Stomach (tissue), 4 donors: ENCODE measurements around the gene P2RX4.

ENCODE experiments used
- CTCF ChIP-seq, 7 experiments: fragments of 450-650 bp in 4 of 7; fragments of 200-600 bp in 3 of 7; sonication (generic) in 3 of 7; IDR thresholded peaks; one replicate each; pipeline ENCODE4 v1.5.1; 2016 to 2019; ENCODE audit warnings: antibody characterized with exemption in 7 of 7, control low read depth in 2 of 7, mild to moderate bottlenecking in 1 of 7
- EP300 ChIP-seq: sonication (generic); formaldehyde crosslinking; IDR thresholded peaks from one replicate; pipeline ENCODE4 v1.6.1; 2017; ENCODE audit warnings: antibody characterized with exemption
- POLR2A ChIP-seq, 4 donors: fragments of 450-650 bp; IDR thresholded peaks; one replicate each; pipeline ENCODE4 v1.6.1; 2016; ENCODE audit warnings: antibody characterized with exemption in 4 of 4, control low read depth in 2 of 4, mild to moderate bottlenecking in 1 of 4, moderate library complexity in 1 of 4
- POLR2AphosphoS5 ChIP-seq, 3 donors: sonication (generic); formaldehyde crosslinking; IDR thresholded peaks; one replicate each; pipeline ENCODE4 v1.6.1; 2016; ENCODE audit warnings: antibody characterized with exemption in 3 of 3

DNA sequence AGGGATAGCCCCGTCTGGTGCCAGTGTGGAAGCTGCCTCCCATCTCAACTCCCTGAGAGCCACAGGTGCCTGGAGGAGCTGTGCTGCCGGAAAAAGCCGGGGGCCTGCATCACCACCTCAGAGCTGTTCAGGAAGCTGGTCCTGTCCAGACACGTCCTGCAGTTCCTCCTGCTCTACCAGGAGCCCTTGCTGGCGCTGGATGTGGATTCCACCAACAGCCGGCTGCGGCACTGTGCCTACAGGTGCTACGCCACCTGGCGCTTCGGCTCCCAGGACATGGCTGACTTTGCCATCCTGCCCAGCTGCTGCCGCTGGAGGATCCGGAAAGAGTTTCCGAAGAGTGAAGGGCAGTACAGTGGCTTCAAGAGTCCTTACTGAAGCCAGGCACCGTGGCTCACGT, 25.5 kb upstream of the P2RX4 start:
- no peak for TF ChIP-seq CTCF (IDR thresholded peaks at IDR 0.05)
- TF ChIP-seq POLR2AphosphoS5 (IDR thresholded peaks at IDR 0.05): no peak
- TF ChIP-seq POLR2A (IDR thresholded peaks at IDR 0.05): no peak
- TF ChIP-seq EP300: no peak
